DOHH2 (cell line): ENCODE data around the gene KLK6.
"Not testable (repeated sequence)": the region's sequence is repeated elsewhere in the genome, so short reads cannot be mapped to it uniquely, and the experiment has no call there.

Source experiments
- H3F3A ChIP-seq: fragments of 200-600 bp; sonication (generic), shearing (Covaris generic); 2 replicates; pipeline ENCODE4 v1.6.0; 2016; ENCODE audit warnings: antibody characterized with exemption, mild to moderate bottlenecking; ENCODE audit not compliant: control insufficient read depth, insufficient read depth
- H3K27ac ChIP-seq: fragments of 200-600 bp; sonication (generic); 2 replicates; pipeline ENCODE4 v1.5.1; 2014; ENCODE audit warnings: low read depth, mild to moderate bottlenecking, low read length, moderate library complexity
- H3K27me3 ChIP-seq: fragments of 200-600 bp; sonication (generic); 2 replicates; pipeline ENCODE4 v1.6.1; 2014; ENCODE audit warnings: mild to moderate bottlenecking, low read length, mixed read lengths; ENCODE audit not compliant: control insufficient read depth
- H3K36me3 ChIP-seq: fragments of 200-600 bp; sonication (generic); 2 replicates; pipeline ENCODE4 v1.6.1; 2014; ENCODE audit warnings: mild to moderate bottlenecking, low read length, moderate library complexity, mixed read lengths; ENCODE audit not compliant: control insufficient read depth
- H3K4me1 ChIP-seq: fragments of 200-600 bp; sonication (generic); 2 replicates; pipeline ENCODE4 v1.6.1; 2014; ENCODE audit warnings: mild to moderate bottlenecking, low read length, mixed read lengths; ENCODE audit not compliant: control insufficient read depth
- H3K4me2 ChIP-seq: fragments of 200-600 bp; sonication (generic); 2 replicates; pipeline ENCODE4 v1.6.0; 2014; ENCODE audit warnings: mild to moderate bottlenecking, low read length, moderate library complexity
- H3K4me3 ChIP-seq: fragments of 200-600 bp; sonication (generic); 2 replicates; pipeline ENCODE4 v1.5.1; 2014; ENCODE audit warnings: mild to moderate bottlenecking, low read length, mixed read lengths
- H3K79me2 ChIP-seq: fragments of 200-600 bp; sonication (generic); 2 replicates; pipeline ENCODE4 v1.6.1; 2014; ENCODE audit warnings: mild to moderate bottlenecking, low read length, mixed read lengths; ENCODE audit not compliant: control insufficient read depth
- H3K9me2 ChIP-seq: fragments of 200-600 bp; sonication (generic); replicated peaks from 2 replicates; pipeline ENCODE4 v1.6.1; 2014; ENCODE audit warnings: mild to moderate bottlenecking, low read length, mixed read lengths; ENCODE audit not compliant: control insufficient read depth
- H3K9me3 ChIP-seq: fragments of 200-600 bp; sonication (generic); 2 replicates; pipeline ENCODE4 v1.6.1; 2014; ENCODE audit warnings: antibody characterized with exemption, low read length, mixed read lengths; ENCODE audit not compliant: control insufficient read depth, insufficient read depth
- H4K20me1 ChIP-seq: fragments of 200-600 bp; sonication (generic); 2 replicates; pipeline ENCODE4 v1.6.0; 2014; ENCODE audit warnings: low read depth, mild to moderate bottlenecking, antibody characterized with exemption, low read length, moderate library complexity; ENCODE audit not compliant: control insufficient read depth, insufficient read depth
- EZH2phosphoT487 ChIP-seq: fragments of 200-600 bp; sonication (generic); IDR thresholded peaks from 2 replicates; pipeline ENCODE4 v1.6.1; 2017; ENCODE audit warnings: borderline replicate concordance, mild to moderate bottlenecking, antibody characterized with exemption, low read length, moderate library complexity, mixed read lengths
- TF ChIP-seq, protein P1 (sequence below): fragments of 200-600 bp; sonication (generic); IDR thresholded peaks from one replicate; pipeline ENCODE4 v1.5.1; 2014; ENCODE audit warnings: antibody characterized with exemption, mild to moderate bottlenecking, low read depth, low read length; ENCODE audit not compliant: poor library complexity, severe bottlenecking

Gene KLK6

DNA sequence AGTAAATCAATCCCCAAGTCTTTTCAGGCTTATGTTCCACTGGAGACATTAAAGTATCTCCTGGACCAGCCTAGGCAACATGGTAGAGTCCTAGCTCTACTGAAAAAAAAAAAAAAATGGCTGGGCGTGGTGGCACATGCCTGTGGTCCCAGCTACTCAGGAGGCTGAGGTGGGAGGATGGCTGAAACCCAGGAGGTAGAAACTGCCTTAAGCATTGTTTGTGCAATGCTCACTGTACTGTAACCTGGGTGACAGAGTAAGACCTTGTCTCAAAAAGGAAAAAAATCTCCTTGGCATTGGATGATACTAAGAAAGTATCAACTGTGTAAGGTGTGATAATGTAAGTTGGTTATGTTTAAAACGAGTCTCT, 23.3 kb upstream of the KLK6 start:
- H3K9me3 ChIP-seq = peaks cover 9% of the 10 kb centered on the region; the same call in 1 of the 2 replicates
- no peak overlapping the region for H3K4me2 ChIP-seq
- H4K20me1 ChIP-seq = no peaks in the 10 kb centered on the region
- TF ChIP-seq, protein P1, sequence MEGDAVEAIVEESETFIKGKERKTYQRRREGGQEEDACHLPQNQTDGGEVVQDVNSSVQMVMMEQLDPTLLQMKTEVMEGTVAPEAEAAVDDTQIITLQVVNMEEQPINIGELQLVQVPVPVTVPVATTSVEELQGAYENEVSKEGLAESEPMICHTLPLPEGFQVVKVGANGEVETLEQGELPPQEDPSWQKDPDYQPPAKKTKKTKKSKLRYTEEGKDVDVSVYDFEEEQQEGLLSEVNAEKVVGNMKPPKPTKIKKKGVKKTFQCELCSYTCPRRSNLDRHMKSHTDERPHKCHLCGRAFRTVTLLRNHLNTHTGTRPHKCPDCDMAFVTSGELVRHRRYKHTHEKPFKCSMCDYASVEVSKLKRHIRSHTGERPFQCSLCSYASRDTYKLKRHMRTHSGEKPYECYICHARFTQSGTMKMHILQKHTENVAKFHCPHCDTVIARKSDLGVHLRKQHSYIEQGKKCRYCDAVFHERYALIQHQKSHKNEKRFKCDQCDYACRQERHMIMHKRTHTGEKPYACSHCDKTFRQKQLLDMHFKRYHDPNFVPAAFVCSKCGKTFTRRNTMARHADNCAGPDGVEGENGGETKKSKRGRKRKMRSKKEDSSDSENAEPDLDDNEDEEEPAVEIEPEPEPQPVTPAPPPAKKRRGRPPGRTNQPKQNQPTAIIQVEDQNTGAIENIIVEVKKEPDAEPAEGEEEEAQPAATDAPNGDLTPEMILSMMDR = no peak
- no peak for TF ChIP-seq EZH2phosphoT487
- no peaks in the 10 kb centered on the region for H3F3A ChIP-seq
- no peaks in the 10 kb centered on the region for H3K9me2 ChIP-seq
- no peak overlapping the region for H3K27ac ChIP-seq
- H3K4me3 ChIP-seq = no peak overlapping the region
- H3K27me3 ChIP-seq = peaks cover 7% of the 10 kb centered on the region
- no peaks in the 10 kb centered on the region for H3K4me1 ChIP-seq
- no peaks in the 10 kb centered on the region for H3K36me3 ChIP-seq
- no peaks in the 10 kb centered on the region for H3K79me2 ChIP-seq

DNA sequence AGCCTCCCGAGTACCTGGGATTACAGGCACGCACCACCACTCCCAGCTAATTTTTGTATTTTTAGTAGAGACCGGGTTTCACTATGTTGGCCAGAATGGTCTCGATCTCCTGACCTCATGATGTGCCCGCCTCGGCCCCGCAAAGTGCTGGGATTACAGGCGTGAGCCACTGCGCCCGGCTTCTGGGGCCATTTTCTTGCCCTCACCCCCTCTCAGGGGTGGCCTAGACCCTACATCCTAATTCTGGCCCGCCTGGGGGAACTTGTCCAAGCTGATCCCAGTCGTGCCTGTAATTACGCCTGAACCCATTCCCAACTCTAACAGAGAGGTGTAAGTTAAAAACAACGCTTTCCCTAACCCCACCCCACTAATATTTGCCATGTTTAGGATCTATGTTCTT, 15.0 kb upstream of the KLK6 start:
- not testable (repeated sequence) for H3K9me2 ChIP-seq, H3K36me3 ChIP-seq, H3K9me3 ChIP-seq, H3K27me3 ChIP-seq, H3K27ac ChIP-seq, H3K4me3 ChIP-seq, H4K20me1 ChIP-seq, H3F3A ChIP-seq, H3K4me2 ChIP-seq, H3K4me1 ChIP-seq, H3K79me2 ChIP-seq

DNA sequence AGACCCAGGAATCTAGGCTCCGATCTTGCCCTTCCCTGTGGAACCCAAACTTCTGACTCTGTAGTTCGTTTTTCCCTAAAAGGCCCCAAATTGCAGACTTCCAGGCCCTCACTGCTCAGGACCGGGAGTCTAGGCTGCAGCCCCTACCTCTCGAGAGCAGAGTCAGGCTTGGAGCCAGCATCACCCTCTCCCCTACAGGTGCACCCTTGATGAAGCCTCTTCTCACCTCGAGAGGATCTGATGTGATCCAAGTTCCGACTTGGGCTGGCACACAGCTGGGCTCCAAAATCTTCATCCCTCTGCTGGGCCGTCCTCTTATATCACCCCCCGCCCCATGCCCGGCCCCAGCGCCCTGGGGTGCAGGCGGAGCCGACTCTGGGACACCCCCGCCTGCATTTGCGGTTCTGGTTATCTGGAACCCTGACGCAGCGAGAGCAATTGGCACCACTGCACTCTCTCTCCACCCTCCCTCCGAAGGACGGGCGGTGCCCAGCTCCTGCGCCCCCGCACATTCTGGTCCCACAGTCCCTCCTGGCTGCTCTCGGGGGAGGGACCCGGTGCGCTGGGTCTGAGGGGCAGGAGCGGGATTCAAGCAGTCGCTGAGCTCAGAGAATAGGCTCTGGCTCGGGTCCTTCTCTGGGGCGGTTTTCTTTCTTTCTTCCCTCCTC, 14.4 kb upstream of the KLK6 start, which contains the start of gene KLK7:
Gene KLK7 (minus strand): TSS at position 293 of the 668 bp plus-strand sequence. CDS start 1,518 bp downstream, outside the sequence.
- Histone ChIP-seq H3F3A (no peaks in the 10 kb centered on the region), H3K27ac (no peak within 1 kb of the TSS), H4K20me1 (no peaks in the 10 kb centered on the region), H3K4me3 (no peak within 1 kb of the TSS), H3K4me2 (no peak within 1 kb of the TSS), H3K9me3 (no peaks in the 10 kb centered on the region), H3K36me3 (no peaks in the 10 kb centered on the region), H3K4me1 (no peaks in the 10 kb centered on the region), H3K27me3 (peaks cover 9% of the 10 kb centered on the region), H3K79me2 (no peaks in the 10 kb centered on the region), H3K9me2 (no peaks in the 10 kb centered on the region)
- no peak for TF ChIP-seq EZH2phosphoT487
- TF ChIP-seq, protein P1 = no peak

DNA sequence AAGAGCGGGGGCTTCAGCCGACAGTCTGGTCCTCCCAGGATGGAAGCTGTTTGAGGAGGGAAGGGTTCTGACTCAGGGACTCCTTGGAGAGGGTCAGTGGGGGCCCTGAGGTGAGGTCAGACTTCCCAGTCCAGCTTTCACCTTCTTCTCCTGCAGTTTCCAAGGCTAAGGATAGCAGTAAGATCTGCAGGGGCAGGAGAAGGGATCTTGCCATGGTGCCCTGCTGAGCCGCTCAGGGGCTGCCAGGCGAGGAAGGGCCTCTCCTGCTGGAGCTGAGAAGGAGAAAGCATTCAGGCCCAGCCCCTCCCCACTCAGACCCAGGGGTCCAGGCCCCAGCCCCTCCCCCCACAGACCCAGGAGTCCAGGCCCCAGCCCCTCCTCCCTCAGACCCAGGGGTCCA, 12.8 kb upstream of the KLK6 start:
- Histone ChIP-seq H3K36me3 (no peaks in the 10 kb centered on the region), H3K27ac (no peak overlapping the region), H3F3A (no peaks in the 10 kb centered on the region)

More for the DNA sequence above, 12.8 kb upstream of the KLK6 start:
- Histone ChIP-seq H3K4me2 (no peak overlapping the region), H3K4me1 (no peaks in the 10 kb centered on the region), H3K79me2 (no peaks in the 10 kb centered on the region), H3K4me3 (no peak overlapping the region), H3K9me2 (no peaks in the 10 kb centered on the region), H3K9me3 (no peaks in the 10 kb centered on the region), H4K20me1 (no peaks in the 10 kb centered on the region), H3K27me3 (peaks cover 6% of the 10 kb centered on the region)
- TF ChIP-seq, protein P1 = no peak
- TF ChIP-seq EZH2phosphoT487 = no peak
